ENCODE results near the gene VSIG4.
"Not testable (repeated sequence)": the region's sequence is repeated elsewhere in the genome, so short reads cannot be mapped to it uniquely, and the experiment has no call there.

The VSIG4 gene

DNA sequence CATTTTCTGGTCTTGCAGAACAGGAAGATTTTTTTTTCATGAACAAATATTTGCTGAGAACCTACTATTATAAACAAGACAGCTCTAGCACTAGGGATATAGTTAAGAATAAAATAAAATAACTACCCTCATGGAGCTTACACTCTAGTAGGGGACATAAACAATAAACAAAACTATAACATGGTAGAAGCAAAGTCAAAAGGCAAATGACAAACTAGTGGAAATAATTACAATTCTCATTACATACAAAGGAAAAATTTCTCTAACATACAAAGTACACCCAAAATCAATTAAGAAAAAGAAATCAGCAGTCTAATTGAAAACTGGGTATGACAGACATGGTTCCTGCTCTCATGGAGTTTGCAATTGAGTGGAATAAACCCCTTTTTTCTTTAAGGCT lies 32.0 kb downstream of the VSIG4 start:
- DNase-seq, result no peak

DNA sequence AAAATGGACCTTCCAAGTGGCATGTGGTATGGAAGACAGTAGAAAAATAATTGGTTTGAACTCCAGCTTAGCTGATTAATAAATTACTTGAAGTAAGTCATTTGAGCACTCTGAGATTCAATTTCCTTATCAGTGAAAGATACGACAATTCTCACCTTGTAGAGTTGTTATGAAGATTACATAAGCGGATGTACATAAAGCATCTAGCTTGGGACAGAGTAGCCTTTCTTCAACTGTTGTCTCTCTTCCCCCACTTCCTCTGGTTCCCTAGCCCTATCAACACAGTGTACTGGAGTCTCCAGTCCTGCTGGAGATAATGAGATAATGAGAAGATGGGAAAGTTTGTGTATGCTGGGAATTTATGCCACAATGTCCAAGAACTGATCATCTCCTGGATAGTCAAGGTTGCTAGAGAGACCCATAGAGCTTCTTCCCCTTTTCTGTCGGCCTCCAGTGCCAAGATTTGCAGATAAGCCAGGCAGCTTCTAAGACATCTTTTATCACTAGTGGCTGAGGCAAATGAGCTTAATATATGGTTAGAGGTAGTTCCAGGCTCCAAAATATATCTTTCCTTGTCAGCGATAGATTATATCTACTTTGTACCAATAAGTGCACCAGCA lies 33.9 kb downstream of the VSIG4 start:
- no peak for DNase-seq

DNA sequence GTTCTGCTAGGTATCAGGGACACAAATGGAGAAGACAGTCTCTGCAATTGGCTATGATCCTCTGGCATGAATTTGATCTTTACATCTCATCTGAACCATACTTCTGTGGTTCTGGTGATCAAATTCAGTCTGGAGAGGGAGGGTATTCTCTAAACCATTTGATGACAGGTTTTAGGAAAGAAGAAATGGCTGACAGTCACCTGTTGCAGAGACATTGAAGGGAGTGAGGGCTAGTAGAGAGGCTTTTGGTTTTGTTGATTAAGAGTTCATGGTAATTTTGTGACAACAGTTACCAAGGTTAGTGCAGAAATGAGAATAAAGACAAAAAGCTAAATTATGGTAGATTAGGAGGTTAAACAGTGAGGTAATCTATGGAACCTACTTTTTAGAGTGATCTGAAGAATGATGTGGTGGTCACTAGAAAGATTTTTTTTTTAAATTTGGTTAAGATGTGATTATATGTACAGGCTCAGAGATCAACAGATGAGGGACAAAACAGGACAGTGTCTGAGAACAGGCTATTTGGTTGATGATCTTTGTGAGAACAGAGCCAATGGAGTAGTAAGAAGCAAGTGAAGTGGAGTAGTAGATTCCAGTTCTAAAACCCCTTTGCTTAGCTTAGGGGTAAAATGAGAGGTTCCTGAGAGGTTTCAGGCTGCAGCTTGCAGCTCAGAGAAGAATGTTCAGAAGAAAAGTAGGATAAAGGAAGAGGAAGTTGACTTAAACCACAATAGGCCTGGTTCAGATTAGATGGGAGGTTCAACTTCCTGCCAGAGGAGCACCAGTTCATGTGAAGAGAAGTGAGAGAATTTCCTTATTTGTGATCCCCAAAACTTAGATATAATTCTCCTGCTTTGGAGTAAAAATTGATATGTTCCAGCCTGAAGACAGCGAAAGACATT lies 34.7 kb downstream of the VSIG4 start:
- DNase-seq, result no peak

DNA sequence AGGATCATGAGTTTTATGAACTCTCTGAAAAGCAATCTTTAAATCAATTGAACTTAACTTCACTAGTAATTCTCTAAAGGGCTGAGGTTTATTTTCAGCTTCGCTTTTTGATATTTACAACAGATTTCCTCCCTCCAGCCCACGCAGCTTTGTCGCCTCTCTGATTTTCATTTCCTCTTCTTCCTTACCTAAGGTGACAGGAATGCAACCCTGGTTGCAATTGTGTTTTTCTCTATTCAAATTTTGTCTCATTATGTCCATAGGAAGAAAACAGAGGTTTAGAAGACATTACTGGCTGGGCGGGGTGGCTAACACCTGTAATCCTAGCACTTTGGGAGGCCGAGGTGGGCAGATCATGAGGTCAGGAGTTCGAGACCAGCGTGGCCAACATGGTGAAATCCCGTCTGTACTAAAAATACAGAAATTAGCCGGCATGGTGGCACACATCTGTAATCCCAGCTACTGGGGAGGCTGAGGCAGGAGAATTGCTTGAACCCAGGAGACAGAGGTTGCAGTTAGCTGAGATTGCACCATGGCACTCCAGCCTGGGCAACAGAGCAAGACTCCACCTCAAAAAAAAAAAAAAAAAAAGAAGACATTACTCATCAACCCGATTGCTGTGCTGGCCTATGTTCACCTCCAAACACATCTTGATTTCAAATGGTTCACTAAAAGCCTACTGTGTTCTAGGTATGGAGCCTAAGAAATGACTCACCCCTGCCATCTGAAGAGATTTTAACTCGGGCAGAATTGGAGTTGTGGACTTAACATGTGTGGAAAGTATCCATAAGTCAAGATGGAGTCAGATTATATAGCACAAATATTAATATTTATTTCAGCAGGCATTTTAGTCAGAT lies 36.8 kb downstream of the VSIG4 start:
- DNase-seq, result no peak

DNA sequence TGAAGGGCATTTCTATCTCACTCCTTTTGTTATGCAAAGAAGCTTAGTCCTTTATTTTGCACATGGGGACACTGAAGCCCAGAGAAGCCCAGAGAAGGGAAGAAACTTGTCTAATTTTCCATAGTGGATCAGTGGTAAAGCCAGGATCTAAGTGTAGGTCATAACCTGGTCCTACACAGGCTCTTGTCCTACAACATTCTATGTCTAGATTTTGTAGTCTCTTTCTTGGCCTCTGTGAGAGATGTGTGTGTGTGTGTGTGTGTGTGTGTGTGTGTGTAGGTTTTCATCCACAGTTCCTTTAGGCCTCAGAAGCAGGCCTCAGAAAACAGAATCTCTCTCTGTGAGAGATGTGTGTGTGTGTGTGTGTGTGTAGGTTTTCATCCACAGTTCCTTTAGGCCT lies 38.3 kb downstream of the VSIG4 start:
- DNase-seq, result no peak

DNA sequence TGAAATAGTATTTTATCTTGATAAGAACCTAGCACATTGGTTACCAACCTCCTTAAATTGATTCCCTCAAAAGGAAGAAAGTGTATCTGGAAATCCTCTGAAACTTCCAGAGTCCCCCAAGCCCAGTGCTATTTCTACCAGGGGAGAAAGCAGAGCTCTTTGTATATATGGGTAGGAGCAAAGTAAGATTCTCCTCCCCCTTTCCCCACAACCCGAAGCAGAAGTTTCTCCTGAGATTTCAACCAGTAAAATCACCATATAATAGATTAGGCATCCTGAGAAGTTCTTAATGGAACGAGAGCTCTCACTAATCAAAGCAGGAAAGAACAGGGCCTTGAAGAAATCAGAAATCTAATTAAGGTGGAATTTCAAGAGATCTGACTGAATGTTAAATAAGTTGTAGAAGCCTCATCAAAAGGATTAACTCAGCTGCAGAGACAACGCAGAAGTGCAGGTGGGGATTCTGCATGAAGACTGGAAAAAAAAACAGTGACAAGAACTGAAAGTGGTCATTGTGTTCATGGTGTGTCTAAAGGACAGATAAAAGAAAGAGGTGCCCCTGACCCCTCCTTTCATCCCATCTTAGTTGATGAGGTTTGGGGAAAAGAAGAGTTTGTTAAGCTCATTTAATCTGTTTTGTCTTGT lies 39.1 kb downstream of the VSIG4 start:
- no peak for DNase-seq

DNA sequence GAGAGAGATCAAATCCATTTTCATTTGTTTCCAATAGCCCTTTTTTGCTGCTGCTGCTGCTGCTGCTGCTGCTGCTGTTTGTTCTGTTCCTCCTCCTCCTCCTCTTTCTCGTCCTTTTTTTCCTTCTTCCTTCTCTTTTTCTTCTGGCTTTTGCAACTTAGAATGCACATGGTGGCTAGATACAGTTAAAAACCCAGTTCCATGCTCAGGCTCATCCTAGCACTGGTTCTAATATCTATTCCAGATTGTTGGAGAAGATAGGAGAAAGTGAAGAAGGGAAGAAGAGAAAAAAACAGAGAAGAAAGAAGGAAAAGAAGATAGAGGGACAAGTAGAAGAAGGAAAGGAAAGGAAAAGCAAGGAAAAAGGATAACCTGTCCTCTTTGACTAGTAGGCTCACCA lies 39.7 kb downstream of the VSIG4 start:
- no peak for DNase-seq

DNA sequence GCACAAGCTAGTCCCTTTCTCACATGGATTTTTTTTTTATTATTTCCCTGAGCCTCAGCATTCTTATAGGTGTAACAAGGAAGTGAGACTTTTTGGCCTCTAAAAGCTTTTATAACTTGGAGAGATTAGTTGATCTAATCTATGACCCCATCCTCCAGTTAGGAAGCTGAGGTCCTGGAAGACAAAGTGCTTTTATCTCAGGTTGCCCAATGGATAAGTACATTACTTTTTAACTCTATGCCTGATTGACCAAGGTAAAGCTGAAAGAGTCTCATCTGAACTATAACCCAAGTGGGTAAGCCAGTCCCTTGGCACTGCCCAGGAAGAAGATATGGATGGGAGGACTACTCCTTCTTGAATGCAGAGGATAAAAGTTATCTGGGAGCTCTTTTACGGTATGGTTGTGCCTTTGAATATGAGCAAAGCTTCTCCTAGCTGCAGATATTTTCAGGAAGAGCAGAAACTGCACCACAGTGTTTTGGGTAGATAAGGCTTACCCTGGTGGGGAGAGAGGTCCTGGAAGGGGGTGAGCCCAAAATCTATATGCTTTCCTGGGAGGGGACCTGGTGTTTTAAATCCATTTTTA lies 40.2 kb downstream of the VSIG4 start:
- DNase-seq, result no peak

DNA sequence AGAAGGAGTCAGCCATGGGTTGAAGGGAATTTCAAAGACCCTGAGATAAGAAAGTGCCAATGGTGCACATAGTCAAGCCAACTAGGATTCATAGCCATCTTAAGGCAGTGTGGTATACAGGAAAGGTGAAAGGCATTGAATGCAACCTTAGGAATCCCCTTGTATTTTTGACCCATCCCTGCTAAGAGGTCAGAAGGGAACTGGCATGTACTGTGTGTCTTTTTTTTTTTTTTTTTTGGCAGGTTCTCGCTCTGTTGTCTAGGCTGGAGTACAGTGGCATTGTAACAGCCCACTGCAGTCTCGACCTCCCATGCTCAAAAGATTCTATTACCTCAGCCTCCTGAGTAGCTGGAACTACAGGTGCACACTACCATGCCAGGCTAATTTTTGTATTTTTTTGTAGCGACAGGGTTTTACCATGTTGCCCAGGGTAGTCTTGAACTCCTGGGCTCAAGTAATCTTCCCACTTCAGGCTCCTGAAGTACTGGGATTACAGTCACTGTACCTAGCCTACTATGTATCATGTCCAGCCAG lies 40.8 kb downstream of the VSIG4 start:
- DNase-seq, result no peak

DNA sequence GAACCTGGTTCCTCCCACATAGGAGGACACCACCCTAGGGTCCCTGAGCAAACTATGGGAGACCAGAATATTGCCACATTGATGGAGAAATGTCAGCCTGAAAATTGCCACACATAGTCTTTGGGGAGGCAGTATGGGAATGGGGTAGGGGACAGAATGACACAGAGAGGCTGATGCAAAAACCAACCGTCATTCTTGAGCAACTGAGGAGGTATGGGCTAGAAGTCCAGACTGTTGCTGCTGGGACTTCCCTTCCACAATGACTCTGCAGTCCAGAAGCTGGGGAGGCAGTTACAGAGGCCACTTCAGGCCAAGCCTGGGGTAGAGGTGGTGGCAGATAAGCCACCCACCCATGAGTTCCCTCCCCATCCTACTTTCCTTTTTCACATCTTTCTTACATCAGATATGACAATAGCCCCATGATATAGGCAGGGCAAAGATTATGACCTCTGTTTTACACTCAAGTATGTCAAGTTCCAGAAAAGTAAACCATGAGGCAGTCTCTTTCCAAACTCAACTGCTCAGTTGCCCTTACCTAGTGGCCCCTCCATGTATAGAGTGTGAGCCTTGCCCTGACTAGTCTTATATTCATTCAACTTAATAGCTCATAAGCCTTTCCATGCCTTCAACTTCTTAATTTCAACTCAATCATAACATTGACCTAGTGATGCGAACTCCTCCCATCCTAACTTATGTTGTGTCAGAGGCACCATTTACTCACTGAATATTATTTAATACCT lies 41.7 kb downstream of the VSIG4 start:
- DNase-seq, result no peak

DNA sequence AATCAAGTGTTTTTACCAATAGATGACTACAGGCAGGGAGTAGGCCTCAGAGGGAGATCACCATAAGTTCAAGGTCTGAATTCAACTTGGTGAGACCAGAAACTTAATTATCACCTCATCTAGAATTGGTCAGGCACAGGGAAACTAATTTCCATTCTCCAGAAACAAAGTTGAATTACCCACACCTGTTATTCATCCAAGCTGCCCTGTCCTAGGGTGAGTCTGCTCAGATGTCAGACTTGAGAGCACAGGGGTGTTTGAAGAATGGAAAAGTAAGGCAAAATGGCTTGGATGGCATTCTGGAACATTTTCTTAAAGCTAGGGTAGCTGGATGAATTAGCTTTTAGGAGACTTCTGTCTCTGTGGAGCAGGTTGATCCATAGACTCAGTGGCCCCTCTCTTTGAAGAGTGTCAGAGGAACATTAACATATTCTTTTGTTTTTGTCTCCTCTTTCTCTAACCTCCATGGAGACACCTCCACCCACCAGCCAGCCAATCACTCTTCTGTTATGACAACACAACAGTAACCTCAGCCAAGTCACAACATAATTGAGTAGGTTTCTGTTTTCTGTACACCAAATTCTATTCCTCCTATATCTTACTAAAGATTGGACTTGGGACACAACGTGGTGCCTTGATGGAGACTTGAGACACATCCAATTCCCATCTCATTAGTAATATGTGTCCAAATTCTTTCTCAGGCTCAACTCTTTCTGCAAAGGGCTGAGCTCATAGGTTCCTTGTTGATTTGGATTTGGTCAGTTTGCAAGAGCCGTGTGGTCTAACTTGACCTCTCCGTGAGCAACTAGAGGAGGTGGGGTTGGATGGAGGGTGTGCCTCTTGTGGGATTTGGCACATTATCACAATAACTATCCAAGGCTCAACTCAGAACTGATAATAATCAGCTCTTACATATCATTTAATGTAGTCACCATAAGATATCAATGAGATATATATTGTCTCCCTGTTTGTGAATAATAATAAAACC lies 45.1 kb downstream of the VSIG4 start:
- DNase-seq, result no peak

DNA sequence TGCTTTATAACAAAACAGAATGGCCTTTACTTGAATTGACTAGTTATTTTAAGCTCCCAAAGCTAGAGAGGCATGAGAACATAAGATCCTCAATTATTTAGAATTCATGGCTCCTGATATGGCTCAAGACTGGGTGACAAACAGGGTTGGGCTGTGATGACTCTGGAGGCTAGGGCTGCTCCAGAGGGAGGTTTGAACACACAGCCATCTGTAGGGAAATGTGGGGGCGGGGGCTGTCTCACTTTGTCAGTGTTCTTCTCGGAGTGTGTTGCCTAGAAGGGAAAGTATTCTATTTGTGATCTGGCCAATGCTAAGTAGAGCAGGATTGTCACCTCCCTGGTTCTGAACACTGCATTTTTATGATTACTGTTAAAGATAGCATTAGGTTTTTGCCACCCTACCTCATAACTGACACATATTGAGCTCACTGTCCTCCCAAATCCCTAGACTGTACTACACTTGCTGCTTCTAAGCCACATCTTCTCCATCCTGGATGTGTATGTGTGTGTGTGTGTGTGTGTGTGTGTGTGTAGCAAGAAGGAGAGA lies 45.9 kb downstream of the VSIG4 start:
- DNase-seq, result no peak

DNA sequence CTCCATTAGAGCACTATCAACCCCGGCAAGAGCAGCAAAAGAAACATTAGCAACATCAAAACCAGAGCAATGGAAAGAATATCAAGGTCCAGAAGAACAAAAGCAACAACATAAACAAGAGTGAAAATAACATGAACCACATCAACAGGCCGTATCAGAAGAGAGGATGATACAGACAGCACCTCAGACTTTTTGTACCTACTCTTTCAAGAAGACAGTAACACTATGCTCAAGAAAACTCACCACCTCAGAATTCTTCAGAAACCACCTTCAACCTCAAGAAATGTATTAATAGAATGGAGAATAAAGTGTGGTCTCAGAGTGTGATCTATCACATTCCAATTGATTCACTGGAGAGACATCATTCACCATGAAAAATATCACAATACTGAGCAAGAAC lies 46.5 kb downstream of the VSIG4 start:
- no peak for DNase-seq

DNA sequence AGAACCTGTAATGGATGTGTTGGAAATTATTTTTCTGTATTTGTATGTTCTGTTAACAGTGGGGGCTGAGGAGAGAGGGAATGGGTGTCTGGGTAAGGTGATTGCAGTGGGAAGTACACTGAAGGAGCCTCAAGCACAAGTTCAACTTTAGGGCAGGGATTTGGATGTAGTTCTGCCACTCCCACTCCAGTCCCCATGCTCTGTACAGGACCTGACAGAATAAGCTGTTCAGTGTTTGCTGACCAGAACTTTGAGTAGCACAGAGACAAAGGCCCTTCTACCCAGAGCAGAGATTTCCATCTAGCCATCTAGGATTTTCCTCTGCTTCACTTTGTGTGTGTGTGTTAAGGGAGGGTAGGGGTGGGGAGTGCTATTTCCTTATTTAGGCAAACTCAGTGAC lies 49.2 kb downstream of the VSIG4 start:
- no peak for DNase-seq

DNA sequence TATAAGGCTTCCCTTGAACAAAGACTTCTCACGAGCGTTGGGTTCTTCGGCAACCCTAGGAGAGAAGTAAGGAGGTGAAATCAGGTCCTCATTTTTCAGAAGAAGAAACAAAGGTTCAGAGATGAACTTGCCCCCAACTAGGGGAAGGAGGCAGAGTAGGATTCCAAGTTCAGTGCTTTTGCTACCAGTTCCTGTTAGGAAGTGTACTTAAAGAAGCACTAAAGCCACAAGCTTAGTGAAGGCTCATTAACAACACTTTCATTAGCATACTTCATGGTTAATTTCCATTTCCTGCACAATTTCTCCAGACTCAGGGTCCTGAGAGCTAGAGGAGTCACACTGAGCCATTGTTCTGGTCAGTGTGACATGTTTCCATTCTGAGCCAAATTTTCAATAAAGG lies 52.1 kb downstream of the VSIG4 start:
- no peak for DNase-seq

DNA sequence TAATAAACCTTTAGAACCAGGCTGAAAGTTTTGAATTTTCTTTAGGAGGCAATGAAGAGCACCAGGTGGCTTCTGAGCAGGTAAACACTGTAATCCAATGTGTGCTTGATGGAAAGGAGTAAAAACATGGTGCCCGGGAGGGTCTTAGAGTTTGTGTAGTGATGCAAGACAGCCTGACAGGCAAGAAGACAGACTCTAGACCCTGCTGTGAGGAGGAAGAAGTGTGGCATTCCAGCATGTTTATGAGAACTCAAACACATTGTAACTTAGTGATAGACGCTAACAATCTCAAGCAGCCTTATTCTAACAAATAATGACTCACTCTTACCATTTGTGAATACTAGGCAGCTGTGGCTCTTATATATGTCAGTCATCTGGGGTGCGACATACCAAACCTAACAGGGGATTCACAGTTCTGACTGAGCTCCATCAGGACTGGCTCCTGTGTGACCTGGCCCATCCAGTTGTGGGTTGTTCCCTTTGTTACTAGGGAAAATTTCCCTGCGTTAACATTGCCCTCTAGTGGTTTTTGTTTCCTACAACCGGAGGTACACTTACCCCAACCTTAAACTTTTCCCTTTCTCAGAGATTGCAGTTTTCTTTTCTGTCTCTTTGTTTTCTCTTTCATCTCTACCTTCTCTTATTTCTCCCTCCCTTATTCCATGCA lies 53.8 kb downstream of the VSIG4 start:
- DNase-seq, result peak; percentile 23

DNA sequence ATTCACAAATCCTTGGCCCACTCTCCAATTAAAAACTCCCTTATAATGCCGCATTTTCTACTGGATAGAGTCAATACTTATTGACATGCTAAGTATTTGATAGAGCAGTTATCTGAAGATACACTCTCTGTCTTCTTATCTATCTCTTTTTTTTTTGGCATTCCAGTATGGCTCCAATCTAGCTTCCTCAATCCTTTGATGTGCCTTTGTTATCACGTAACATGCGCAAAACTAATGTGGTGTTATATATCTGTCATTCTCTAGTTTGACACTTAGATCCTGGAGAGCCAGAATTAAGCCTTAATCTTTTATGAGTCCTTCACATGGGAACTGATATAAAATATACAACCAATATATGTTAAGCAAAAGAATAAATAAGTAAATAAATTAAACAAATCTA lies 54.7 kb downstream of the VSIG4 start:
- no peak for DNase-seq

DNA sequence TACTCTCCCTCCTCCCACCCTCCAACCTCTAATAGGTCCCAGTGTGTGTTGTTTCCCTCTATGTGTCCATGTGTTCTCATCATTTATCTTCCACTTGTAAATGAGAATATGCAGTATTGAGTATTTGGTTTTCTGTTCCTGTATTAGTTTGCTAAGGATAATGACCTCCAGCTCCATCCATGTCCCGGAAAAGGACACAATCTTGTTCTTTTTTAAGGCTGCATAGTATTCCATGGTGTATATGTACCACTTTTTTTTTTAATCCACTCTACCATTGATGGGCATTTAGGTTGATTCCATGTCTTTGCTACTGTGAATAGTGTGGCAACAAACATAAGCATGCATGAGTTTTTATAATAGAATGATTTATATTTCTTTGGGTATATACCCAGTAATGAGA lies 62.7 kb downstream of the VSIG4 start:
- not testable (repeated sequence) for DNase-seq

DNA sequence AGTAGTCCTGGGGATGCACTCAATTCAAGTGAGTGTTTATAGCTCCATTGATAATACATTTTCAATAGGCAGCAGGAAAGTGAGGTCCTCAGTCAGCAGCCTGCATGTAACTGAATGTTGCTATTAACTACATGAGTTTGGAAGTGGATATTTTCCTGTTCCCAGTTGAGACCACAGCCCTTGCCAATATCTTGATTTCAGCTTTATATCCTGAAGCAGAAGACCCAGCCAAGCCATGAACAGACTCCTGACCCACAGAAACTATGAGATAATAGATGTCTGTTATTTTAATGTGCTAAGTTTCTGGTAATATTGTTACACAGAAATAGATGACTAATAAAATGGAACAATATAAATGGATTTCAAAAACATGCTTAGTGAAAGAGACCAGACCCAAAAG lies 63.7 kb downstream of the VSIG4 start:
- DNase-seq, result no peak
